Stimulated activated CD4-positive, alpha-beta T cell treated with anti-CD3 and anti-CD28 coated beads, Interleukin-2, amount 100 ng/mL, for 24 hours (primary cell): Measurements from ENCODE around the gene DXO.
A peak's percentile ranks its signal among the peaks of the same experiment; 100 is the strongest.
"Not testable (repeated sequence)": the region's sequence is repeated elsewhere in the genome, so short reads cannot be mapped to it uniquely, and the experiment has no call there.

ENCODE experiments used
- DNase-seq, 2 donors: peaks; one replicate each; pipeline ENCODE4 v3.0.0-alpha.2; 2020

The DXO gene

GRCh38 chr6:31979238-31979898 is 7.4 kb upstream of the DXO start:
- no peak for DNase-seq

GRCh38 chr6:31978831-31979230 is 6.9 kb upstream of the DXO start:
- no peak for DNase-seq

- DNase-seq: no peak
Observed at GRCh38 chr6:31977816-31978431, 6.0 kb upstream of the DXO start.

GRCh38 chr6:31976065-31976464 is 4.1 kb upstream of the DXO start:
- DNase-seq: not testable (repeated sequence)

- peak in 1 of 2 donors; percentile 19 for DNase-seq
Observed at GRCh38 chr6:31972709-31973350, 892 bp upstream of the DXO start.

- peak in 1 of 2 donors; percentile 27 for DNase-seq
Observed at GRCh38 chr6:31971279-31971992, 502 bp downstream of the DXO start.

GRCh38 chr6:31970604-31971271 is 1.2 kb downstream of the DXO start:
- no peak for DNase-seq

- no peak for DNase-seq
Observed at GRCh38 chr6:31969712-31970603, 2.0 kb downstream of the DXO start.

GRCh38 chr6:31968791-31969711 is 2.9 kb downstream of the DXO start:
- no peak for DNase-seq

GRCh38 chr6:31968326-31968725 is 3.6 kb downstream of the DXO start:
- no peak for DNase-seq

- no peak for DNase-seq
Observed at GRCh38 chr6:31967926-31968320, 4.0 kb downstream of the DXO start.

- DNase-seq: no peak
Observed at GRCh38 chr6:31966997-31967925, 4.7 kb downstream of the DXO start.

- DNase-seq: no peak
Observed at GRCh38 chr6:31966506-31966905, 5.4 kb downstream of the DXO start.

- no peak for DNase-seq
Observed at GRCh38 chr6:31965700-31966099, 6.2 kb downstream of the DXO start.

- DNase-seq: no peak
Observed at GRCh38 chr6:31963921-31964320, 8.0 kb downstream of the DXO start.

- DNase-seq: no peak
Observed at GRCh38 chr6:31961616-31962015, 10.3 kb downstream of the DXO start.

GRCh38 chr6:31958741-31959739 is 12.9 kb downstream of the DXO start, which contains the start of the genes NELFE and SKIC2:
TSS of gene NELFE (minus strand) at chr6:31958971. CDS start at chr6:31958446, 525 bp downstream.
TSS of gene SKIC2 (plus strand) at chr6:31959175. CDS start at chr6:31959193, 18 bp downstream.
- peak; percentile 98 for DNase-seq

- DNase-seq: no peak
Observed at GRCh38 chr6:31958412-31958740, 13.6 kb downstream of the DXO start.
